Measurements from ENCODE around the gene ALPL.
"Not testable (repeated sequence)": the region's sequence is repeated elsewhere in the genome, so short reads cannot be mapped to it uniquely, and the experiment has no call there.

The ALPL gene

GRCh38 chr1:21563971-21564370 lies 54.7 kb downstream of the ALPL start:
- DNase-seq: no peak

GRCh38 chr1:21564521-21565095 lies 55.4 kb downstream of the ALPL start:
- no peak for DNase-seq

DNA sequence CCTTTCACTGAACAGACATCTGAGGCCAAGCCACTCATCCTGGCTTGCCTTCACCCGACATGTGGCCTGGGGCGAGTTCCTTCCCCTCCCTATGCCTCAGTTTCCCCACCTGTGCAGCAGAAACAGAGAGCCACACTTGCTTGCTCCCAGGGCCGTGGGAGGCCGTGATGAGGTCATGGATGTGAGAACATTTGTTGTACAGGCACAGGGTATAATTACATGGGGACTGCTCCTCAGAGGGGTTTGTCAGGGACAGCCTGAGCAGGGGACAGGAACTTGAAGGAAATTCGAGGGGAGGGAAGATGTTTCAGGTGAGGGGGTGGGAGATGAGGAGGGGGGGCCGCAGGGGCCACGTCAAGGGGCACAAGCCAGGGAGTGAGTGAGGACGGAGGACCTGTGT lies 56.1 kb downstream of the ALPL start:
- DNase-seq: no peak

- DNase-seq: not testable (repeated sequence)
These were observed 57.1 kb downstream of the ALPL start for GRCh38 chr1:21566361-21566760.

DNA sequence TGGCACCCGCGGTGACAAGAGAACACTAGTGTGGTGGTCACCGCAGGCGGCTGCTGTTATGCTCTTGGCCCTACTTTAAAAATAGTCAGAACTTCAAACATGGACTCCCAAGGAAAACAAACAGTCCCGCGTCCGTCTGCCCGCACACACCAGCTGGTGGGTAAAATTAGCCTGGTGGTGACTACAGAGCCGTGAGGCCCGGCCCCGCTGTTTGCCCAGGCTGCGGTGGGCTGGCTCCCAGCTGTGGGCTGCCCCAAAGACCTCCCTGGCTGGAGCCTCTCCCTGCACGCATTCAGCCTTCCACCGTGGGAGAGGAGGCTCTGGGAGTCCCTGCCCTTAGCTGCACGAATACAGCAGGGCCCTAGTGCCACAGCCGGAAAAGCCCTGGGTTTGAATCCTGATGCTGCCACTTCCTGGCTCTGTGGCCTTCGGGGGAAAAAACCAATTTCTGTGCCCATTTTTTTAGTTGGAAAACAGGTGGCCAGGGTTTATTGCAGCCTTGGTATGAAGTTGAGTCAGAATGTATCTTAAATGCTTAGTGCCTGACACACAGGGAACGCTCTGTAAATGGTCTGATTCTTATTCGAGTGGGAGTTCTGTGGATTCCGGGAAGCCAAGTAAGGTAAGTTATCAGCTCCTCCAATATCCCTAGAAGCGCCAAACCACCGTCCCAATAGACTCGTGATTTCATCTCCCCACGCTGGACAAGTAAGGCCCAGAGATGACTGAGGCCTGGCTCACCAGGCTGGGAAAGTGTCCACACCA lies 58.2 kb downstream of the ALPL start:
- no peak for DNase-seq

GRCh38 chr1:21568006-21568746 lies 59.0 kb downstream of the ALPL start:
- DNase-seq: no peak

GRCh38 chr1:21568809-21569385 lies 59.7 kb downstream of the ALPL start:
- no peak for DNase-seq

GRCh38 chr1:21569820-21570527 lies 60.8 kb downstream of the ALPL start:
- no peak for DNase-seq

- DNase-seq: no peak
These were observed 61.3 kb downstream of the ALPL start for GRCh38 chr1:21570528-21570875.

DNA sequence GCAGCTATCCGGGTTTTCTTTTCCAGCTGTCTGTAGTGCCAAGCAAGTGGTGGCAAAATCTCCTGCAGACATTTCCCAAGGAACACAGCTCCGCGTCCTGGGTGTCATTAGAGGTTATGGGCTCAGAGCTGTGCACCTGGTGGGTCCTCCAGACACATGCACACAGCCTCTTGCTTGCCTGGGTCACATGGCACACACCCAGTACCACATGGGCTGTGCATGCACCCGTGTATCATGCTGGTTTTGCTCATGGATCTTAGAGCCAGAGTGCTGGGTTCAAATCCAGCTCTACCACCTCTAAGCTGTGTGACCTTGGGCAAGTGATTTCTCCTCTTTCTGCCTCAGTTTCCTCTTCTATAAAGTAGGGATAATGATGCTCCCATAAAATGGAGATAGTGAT lies 61.7 kb downstream of the ALPL start:
- DNase-seq: no peak

- DNase-seq: no peak
These were observed 63.0 kb downstream of the ALPL start for GRCh38 chr1:21572221-21572620.

- DNase-seq: no peak
These were observed 63.6 kb downstream of the ALPL start for GRCh38 chr1:21572735-21573277.

DNA sequence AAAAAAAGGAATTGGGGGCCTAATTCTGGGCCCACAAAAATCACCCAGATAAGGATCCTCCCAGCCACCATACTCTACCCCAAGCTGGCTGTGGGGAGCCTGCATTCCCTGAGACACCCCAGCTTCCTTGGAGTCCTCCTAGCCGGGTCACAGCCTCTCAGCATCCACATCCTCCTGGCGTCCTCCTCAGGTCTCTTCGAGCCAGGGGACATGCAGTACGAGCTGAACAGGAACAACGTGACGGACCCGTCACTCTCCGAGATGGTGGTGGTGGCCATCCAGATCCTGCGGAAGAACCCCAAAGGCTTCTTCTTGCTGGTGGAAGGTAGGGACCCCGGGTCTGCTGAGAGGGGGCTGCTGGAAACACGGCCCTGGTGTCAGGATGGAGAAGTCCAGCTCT lies 64.3 kb downstream of the ALPL start:
- DNase-seq: no peak

GRCh38 chr1:21573971-21574465 lies 64.8 kb downstream of the ALPL start:
- peak; percentile 89 for DNase-seq

- DNase-seq: peak; percentile 43
These were observed 65.4 kb downstream of the ALPL start for GRCh38 chr1:21574466-21575151.

DNA sequence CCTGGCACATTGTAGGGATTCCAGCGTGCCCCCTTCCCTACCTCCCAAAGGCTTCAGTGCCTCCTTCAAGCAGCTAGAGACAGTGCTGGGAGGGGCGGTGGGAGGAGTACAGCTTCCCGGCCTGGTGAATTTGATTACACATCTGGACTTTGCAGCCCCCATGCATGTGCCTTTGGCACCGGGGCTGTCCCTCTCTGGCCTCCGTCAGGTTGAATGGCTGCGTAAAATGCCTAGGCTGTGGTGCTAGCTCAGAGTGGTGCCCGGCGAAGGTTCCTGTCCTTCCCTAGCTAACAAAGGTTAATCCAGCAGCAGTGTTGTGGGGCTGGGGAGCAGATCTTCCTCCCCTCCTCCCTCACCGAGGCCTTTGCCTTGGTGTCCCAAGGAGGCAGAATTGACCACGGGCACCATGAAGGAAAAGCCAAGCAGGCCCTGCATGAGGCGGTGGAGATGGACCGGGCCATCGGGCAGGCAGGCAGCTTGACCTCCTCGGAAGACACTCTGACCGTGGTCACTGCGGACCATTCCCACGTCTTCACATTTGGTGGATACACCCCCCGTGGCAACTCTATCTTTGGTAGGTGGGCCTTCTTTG lies 66.2 kb downstream of the ALPL start:
- no peak for DNase-seq

DNA sequence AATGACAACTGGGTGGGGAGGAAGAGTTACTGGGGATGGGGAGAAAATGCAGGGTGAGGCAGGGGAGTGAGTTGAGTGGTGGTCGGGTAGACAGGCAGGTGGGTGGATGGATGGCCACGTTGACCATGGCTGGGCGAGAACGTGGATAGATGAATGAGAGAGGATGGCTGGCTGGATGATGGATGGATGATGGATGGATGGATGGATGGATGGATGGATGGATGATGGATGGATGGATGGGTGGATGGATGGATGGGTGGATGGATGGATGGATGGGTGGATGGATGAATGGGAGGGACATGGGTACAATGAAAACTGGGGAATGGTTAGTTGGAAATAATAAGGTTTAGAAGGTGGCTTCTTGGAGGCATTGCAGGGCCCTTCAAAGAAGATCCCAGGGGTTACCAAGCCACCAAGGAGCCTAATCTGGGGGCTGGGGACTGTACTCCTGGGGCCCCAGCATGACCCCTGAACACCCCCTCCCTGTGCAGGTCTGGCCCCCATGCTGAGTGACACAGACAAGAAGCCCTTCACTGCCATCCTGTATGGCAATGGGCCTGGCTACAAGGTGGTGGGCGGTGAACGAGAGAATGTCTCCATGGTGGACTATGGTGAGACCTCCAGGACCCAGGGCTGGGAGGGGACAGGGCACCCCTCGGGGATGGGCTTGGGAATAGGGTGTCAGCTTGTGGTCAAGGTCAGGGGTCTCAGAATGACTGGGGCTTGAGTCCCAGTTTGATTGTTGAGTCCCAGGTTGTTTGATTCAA lies 67.0 kb downstream of the ALPL start:
- DNase-seq: no peak

DNA sequence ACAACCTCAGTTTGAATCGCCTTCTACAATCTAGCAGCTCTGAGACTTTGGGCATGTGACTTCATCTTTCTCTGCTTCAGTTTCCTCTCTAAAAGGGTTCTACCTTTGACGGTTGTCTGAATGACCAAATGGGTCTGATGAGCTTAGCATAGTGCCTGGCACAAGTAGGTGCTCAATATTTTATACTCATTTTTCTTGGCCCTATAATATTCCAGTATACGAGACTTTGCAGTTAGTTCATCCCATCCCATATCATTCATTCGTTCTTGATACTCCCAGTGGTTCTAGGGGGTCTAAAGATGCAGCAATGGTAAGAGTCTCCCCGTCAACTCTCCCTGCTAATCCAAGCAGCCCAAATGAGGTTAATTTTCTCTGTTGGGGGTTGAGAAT lies 67.6 kb downstream of the ALPL start:
- no peak for DNase-seq

GRCh38 chr1:21577324-21577723 lies 68.1 kb downstream of the ALPL start:
- DNase-seq: no peak

GRCh38 chr1:21577933-21578332 lies 68.7 kb downstream of the ALPL start:
- no peak for DNase-seq

DNA sequence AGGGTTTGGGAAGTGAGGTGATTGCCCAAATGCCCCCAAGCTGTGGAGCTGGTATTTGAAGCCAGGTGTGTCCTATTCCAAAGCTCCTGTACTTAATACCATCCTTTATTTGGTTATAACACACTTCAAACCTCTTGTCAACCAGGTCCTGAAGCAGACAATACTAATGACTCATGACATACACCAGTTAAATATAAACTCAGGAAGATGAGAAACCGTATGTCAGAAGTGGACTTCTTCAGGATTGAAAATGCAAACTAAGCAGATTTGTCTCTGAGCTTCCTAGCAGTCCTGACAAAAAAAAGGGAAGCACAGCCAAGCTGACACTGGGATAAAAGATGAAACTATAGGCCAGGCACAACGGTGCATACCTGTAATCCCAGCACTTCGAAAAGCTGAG lies 70.6 kb downstream of the ALPL start:
- DNase-seq: no peak

Measured in NCI-H2081 treated with DMSO at 0.1 percent for 48 hours (cell line).